ENCODE data around the gene TVP23C.
A peak's percentile ranks its signal among the peaks of the same experiment; 100 is the strongest.

TVP23C gene

GRCh38 chr17:15494821-15495220, 68.5 kb downstream of the TVP23C start:
- no peak for DNase-seq

- DNase-seq, result no peak
These were observed 69.6 kb downstream of the TVP23C start for GRCh38 chr17:15493693-15494035.

- no peak for DNase-seq
These were observed 70.2 kb downstream of the TVP23C start for GRCh38 chr17:15492791-15493692.

- DNase-seq, result no peak
These were observed 71.1 kb downstream of the TVP23C start for GRCh38 chr17:15492186-15492585.

- peak in 1 of 2 donors; percentile 13 for DNase-seq
These were observed 72.5 kb downstream of the TVP23C start for GRCh38 chr17:15490634-15491261.

GRCh38 chr17:15488557-15488956, 74.7 kb downstream of the TVP23C start:
- DNase-seq, result no peak

- no peak for DNase-seq
These were observed 78.2 kb downstream of the TVP23C start for GRCh38 chr17:15485045-15485444.

GRCh38 chr17:15483431-15483830, 79.9 kb downstream of the TVP23C start:
- DNase-seq, result no peak

GRCh38 chr17:15482476-15482875, 80.8 kb downstream of the TVP23C start:
- no peak for DNase-seq

- no peak for DNase-seq
These were observed 81.8 kb downstream of the TVP23C start for GRCh38 chr17:15481481-15481880.

GRCh38 chr17:15480204-15480603, 83.1 kb downstream of the TVP23C start:
- DNase-seq, result no peak

GRCh38 chr17:15479703-15480102, 83.6 kb downstream of the TVP23C start:
- no peak for DNase-seq

- DNase-seq, result no peak
These were observed 84.4 kb downstream of the TVP23C start for GRCh38 chr17:15478845-15479244.

- DNase-seq, result no peak
These were observed 87.5 kb downstream of the TVP23C start for GRCh38 chr17:15475631-15476354.

GRCh38 chr17:15472891-15473290, 90.4 kb downstream of the TVP23C start:
- DNase-seq, result no peak

GRCh38 chr17:15470536-15470935, 92.7 kb downstream of the TVP23C start:
- no peak for DNase-seq

GRCh38 chr17:15469260-15469659, 94.0 kb downstream of the TVP23C start:
- DNase-seq, result no peak

GRCh38 chr17:15468126-15468525, 95.2 kb downstream of the TVP23C start:
- DNase-seq, result no peak

- DNase-seq, result no peak
These were observed 95.7 kb downstream of the TVP23C start, which contains the start of gene CDRT4 for GRCh38 chr17:15467592-15467991. TSS of gene CDRT4 (minus strand) at chr17:15467621. CDS start at chr17:15440238, 27,383 bp downstream.

GRCh38 chr17:15466131-15466530, 97.2 kb downstream of the TVP23C start:
- no peak for DNase-seq

GRCh38 chr17:15465045-15465701, 98.1 kb downstream of the TVP23C start:
- no peak for DNase-seq

- no peak for DNase-seq
These were observed 98.9 kb downstream of the TVP23C start for GRCh38 chr17:15464231-15464985.

Data from CD4-positive, alpha-beta T cell treated with Interleukin-4 for 1 hour (primary cell).